PC-9 (cell line): ENCODE data around the gene WDR48.

Source experiments
- CTCF ChIP-seq: fragments of 200-600 bp; sonication (generic); conservative IDR thresholded peaks from 2 replicates; pipeline ENCODE4 v1.6.1; 2017; ENCODE audit warnings: mixed run types, antibody characterized with exemption, mild to moderate bottlenecking, moderate library complexity
- EZH2 ChIP-seq: fragments of 200-600 bp; sonication (generic); IDR thresholded peaks from 2 replicates; pipeline ENCODE4 v1.8.0; 2017; ENCODE audit warnings: antibody characterized with exemption, low read depth

GRCh38 chr3:39052583-39052982, 767 bp downstream of the WDR48 start:
- no peak for TF ChIP-seq CTCF
- no peak for TF ChIP-seq EZH2
